Tibial artery (tissue), 4 donors: ENCODE results near the gene B4GAT1.

Experiments used
- DNase-seq, 2 donors: peaks; one replicate each; pipeline ENCODE4 v3.0.0-alpha.2; 2019
- H3K27ac ChIP-seq, 2 donors: fragments of 200-600 bp; sonication (generic) in 1 of 2; 1 replicate in 1 of 2; 2 replicates in 1 of 2; pipeline ENCODE4 v1.5.1; 2018 to 2019; ENCODE audit warnings: mild to moderate bottlenecking in 1 of 2
- H3K27me3 ChIP-seq, 2 donors: fragments of 200-600 bp; sonication (generic) in 1 of 2; one replicate each; pipeline versions ENCODE4 v1.5.1 to v1.6.0; 2016 to 2019
- H3K36me3 ChIP-seq, 3 donors: fragments of 200-600 bp; sonication (generic) in 2 of 3; one replicate each; pipeline ENCODE4 v1.5.1; 2016 to 2019; ENCODE audit warnings: mild to moderate bottlenecking in 2 of 3
- H3K4me1 ChIP-seq, 4 donors: fragments of 200-600 bp; sonication (generic) in 2 of 4; 1 replicate in 3 of 4; 2 replicates in 1 of 4; pipeline ENCODE4 v1.5.1; 2016 to 2019
- H3K4me3 ChIP-seq, 2 donors: fragments of 200-600 bp; sonication (generic) in 1 of 2; 1 replicate in 1 of 2; 2 replicates in 1 of 2; pipeline ENCODE4 v1.5.1; 2018 to 2019; ENCODE audit warnings: mild to moderate bottlenecking in 2 of 2
- H3K9me3 ChIP-seq, 3 donors: fragments of 200-600 bp; sonication (generic) in 1 of 3; one replicate each; pipeline ENCODE4 v1.5.1; 2016 to 2019
- intact Hi-C: fragments of 100-400 bp; cut with DNase I; formaldehyde crosslinking; loops from one replicate; pipeline ENCODE4 v1.15.0; 2023; ENCODE audit warnings: low total_unique reads
- TF ChIP-seq, protein P1 (sequence below), 2 experiments: fragments of 200-600 bp in 1 of 2; fragments of 450-650 bp in 1 of 2; IDR thresholded peaks; one replicate each; pipeline ENCODE4 v1.5.1; 2017 to 2019; ENCODE audit warnings: antibody characterized with exemption in 2 of 2, mild to moderate bottlenecking in 1 of 2, moderate library complexity in 1 of 2

The B4GAT1 gene

DNA sequence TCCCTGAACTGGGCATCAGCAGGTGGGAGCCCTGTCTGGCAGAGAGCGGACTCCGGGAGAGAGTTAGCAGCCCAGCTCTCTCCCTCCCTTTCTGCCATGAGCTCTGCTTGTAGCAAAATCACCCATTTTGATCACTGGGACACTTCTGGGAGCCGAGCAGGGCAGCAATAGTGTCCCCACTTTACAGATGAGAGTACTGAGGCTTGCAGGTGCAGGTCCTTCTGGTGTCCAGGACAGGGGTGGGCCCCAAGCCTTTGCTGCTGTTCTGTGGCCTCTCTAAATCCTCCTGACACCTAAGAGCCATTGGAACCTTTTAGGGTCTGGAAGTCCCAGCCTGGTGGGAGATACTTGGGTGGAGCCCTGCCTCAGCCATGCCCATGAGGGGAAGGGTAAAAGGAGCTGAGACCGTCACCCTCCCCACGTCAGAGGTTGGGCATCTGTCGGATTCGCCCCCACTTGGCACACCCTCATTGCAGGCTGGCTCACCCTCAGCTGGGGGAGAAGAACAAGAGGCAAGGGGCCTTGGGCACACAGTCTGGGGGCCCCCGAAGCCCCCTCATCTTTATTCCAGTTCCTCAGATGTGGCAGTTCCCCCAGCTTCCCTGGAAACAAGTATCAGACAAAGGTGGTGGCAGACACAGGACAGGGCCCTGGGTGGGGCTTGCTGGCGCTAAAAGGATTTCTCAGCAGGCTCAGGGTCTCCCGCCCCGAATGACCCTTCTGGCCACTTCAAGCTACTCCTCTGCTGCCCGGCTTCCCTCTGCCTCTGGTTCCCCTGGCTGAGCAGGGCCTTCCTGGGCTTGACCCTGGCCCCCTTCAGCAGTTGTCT lies 15.7 kb downstream of the B4GAT1 start:
- intact Hi-C loops, result no loop called here
- DNase-seq, result peak in 1 of 2 donors; percentile 14

DNA sequence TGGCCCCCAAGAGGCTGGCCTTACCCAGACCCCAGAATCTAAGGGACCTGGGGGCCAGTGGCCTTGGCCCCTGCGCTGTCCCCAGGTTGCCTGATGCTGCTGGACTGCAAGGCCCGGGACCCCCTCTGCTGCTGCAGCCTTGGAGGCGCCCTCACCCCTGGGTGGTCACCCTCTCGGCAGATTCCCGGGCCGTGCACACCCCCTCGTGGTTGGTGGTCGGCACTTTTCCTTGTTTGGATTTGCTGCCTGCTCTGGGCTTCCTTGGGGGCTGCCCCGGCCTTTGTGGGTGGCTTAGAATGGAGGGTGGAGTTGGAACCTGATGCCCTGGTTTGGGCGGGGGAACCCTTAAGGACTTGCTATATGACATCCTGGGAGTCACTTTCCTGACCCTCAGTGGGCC lies 16.5 kb downstream of the B4GAT1 start:
- Histone ChIP-seq H3K36me3 (peaks cover 0 to 29% (median 12%) of the 10 kb centered on the region in 3 donors), H3K9me3 (no peaks in the 10 kb centered on the region), H3K4me1 (peaks cover 0 to 42% (median 30%) of the 10 kb centered on the region in 4 donors), H3K27me3 (no peaks in the 10 kb centered on the region), H3K4me3 (no peak overlapping the region), H3K27ac (no peak overlapping the region)
- intact Hi-C loops, result no loop called here
- TF ChIP-seq, protein P1, sequence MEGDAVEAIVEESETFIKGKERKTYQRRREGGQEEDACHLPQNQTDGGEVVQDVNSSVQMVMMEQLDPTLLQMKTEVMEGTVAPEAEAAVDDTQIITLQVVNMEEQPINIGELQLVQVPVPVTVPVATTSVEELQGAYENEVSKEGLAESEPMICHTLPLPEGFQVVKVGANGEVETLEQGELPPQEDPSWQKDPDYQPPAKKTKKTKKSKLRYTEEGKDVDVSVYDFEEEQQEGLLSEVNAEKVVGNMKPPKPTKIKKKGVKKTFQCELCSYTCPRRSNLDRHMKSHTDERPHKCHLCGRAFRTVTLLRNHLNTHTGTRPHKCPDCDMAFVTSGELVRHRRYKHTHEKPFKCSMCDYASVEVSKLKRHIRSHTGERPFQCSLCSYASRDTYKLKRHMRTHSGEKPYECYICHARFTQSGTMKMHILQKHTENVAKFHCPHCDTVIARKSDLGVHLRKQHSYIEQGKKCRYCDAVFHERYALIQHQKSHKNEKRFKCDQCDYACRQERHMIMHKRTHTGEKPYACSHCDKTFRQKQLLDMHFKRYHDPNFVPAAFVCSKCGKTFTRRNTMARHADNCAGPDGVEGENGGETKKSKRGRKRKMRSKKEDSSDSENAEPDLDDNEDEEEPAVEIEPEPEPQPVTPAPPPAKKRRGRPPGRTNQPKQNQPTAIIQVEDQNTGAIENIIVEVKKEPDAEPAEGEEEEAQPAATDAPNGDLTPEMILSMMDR (IDR thresholded peaks at IDR 0.05), result no peak
- DNase-seq, result no peak

More for the DNA sequence above, 15.7 kb downstream of the B4GAT1 start:
- no peaks in the 10 kb centered on the region for H3K9me3 ChIP-seq
- peaks cover 0 to 44% (median 31%) of the 10 kb centered on the region in 4 donors for H3K4me1 ChIP-seq
- H3K36me3 ChIP-seq, result peaks cover 0 to 29% (median 12%) of the 10 kb centered on the region in 3 donors
- no peaks in the 10 kb centered on the region for H3K27me3 ChIP-seq
- no peak overlapping the region for H3K27ac ChIP-seq
- TF ChIP-seq, protein P1 (IDR thresholded peaks at IDR 0.05), result no peak
- H3K4me3 ChIP-seq, result no peak overlapping the region

DNA sequence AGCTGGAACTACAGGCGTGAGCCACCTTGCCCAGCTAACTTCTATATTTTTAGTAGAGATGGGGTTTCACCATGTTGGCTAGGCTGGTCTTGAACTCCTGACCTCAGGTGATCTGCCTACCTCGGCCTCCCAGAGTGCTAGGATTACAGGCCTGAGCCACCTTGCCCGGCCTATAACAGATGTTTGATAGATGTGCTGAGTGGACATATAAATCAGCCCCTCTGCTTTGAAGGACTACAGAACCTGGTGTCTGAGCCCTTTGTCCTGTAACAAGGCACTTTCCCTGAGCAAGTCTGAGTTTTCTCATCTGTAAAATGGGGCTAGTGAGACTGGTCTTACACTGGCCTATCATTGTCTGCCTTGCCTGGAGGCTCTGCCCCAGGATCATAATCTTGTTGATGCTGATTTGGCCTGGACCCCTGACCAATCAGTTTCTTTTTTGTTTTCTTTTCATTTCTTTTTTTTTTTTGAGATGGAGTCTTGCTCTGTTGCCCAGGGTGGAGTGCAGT lies 18.2 kb downstream of the B4GAT1 start:
- intact Hi-C loops, result no loop called here
- TF ChIP-seq, protein P1 (IDR thresholded peaks at IDR 0.05), result no peak
- Histone ChIP-seq H3K4me1 (peaks cover 0 to 27% (median 17%) of the 10 kb centered on the region in 4 donors), H3K36me3 (peaks cover 0 to 26% (median 12%) of the 10 kb centered on the region in 3 donors), H3K9me3 (no peaks in the 10 kb centered on the region), H3K27ac (no peak overlapping the region), H3K27me3 (no peaks in the 10 kb centered on the region), H3K4me3 (no peak overlapping the region)
- no peak for DNase-seq

DNA sequence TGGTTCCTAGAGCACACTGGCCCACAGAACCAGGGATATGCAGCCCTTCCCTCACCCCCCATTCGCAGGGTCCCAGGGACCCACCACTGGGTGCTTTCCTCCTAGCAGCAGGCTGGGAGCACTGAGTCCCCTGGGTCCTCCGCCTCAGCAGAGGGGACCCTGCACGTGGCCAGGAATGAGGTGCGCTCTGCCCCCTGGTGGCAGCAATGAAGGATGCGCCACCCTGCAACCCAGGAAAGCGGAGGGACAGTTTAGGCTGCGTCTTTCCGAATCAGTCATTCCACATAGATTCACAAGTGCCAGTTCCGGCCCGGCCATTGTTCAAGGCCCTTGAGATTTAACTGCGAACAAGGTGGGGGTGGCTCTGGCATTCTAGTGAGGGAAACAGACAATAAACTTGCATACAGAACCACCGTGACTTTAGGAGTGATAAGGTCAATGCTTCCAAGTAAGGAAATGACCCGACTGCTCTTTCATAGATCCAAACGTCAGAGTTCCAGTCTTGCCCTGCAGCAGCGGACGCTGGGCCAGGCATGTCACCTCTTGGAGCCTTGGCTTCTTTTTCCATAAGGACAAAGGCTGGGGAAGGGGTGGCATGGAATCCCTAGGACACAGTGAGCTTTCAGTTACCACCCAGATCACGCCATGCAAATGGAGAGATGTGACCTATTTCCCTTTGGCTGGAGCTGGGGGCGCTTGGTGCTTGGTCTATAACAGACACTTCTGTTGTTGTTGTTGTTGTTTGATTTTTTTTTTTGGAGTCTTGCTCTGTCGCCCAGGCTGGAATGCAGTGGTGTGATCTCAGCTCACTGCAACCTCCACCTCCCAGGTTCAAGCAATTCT lies 18.9 kb downstream of the B4GAT1 start:
- intact Hi-C loops, result loop anchor here (1.0 kb wide), 1 partner anchor 18 kb away; no protein-coding TSS in a partner anchor
- peak; percentile 66 to 84 for DNase-seq

DNA sequence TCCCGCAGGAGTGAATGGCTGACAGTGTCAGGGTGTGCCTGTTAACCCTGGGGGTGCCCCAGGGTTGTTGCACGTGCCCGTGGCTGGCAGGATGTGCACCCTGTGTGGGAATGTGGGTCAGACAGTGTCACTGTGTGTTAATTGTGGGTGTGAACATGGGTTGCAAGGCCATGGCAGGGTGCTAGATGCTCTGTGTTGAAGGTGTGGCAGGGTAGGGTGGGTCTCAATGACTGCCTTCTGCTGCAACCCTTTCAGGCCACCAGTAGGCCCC lies 19.5 kb downstream of the B4GAT1 start:
- Histone ChIP-seq H3K9me3 (no peaks in the 10 kb centered on the region), H3K27ac (no peak overlapping the region), H3K36me3 (peaks cover 0 to 14% (median 7%) of the 10 kb centered on the region in 3 donors), H3K4me1 (peaks cover 0 to 27% (median 17%) of the 10 kb centered on the region in 4 donors), H3K4me3 (no peak overlapping the region), H3K27me3 (peaks cover 0 to 1% of the 10 kb centered on the region in 2 donors)
- TF ChIP-seq, protein P1 (IDR thresholded peaks at IDR 0.05), result no peak
- intact Hi-C loops, result loop anchor here (1.0 kb wide), 1 partner anchor 18 kb away; no protein-coding TSS in a partner anchor
- DNase-seq, result no peak

More for the DNA sequence above, 18.9 kb downstream of the B4GAT1 start:
- no peak overlapping the region for H3K4me3 ChIP-seq
- H3K27me3 ChIP-seq, result no peaks in the 10 kb centered on the region
- peaks cover 0 to 27% (median 17%) of the 10 kb centered on the region in 4 donors for H3K4me1 ChIP-seq
- peaks cover 0 to 20% (median 12%) of the 10 kb centered on the region in 3 donors for H3K36me3 ChIP-seq
- H3K9me3 ChIP-seq, result no peaks in the 10 kb centered on the region
- TF ChIP-seq, protein P1 (IDR thresholded peaks at IDR 0.05), result peak; percentile 87 to 96
- no peak overlapping the region for H3K27ac ChIP-seq
